HL-60 (cell line): Measurements from ENCODE around the gene GAS2.

ENCODE experiments used
- DNase-seq, 2 experiments: peaks; one replicate each; pipeline ENCODE4 v3.0.0-alpha.2; 2010 to 2020; ENCODE audit warnings: low read depth in 1 of 2, low spot score in 1 of 2
- H3K27ac ChIP-seq: fragments of 250-450 bp; sonication (Bioruptor Pico); replicated peaks from 2 replicates; pipeline ENCODE4 v1.5.1; 2020; ENCODE audit warnings: mild to moderate bottlenecking, moderate library complexity
- H3K27me3 ChIP-seq: fragments of 250-450 bp; sonication (Bioruptor Pico); 2 replicates; pipeline ENCODE4 v1.5.1; 2021; ENCODE audit warnings: mild to moderate bottlenecking, moderate library complexity; ENCODE audit not compliant: insufficient read depth, poor library complexity, severe bottlenecking
- H3K4me3 ChIP-seq: replicated peaks from 2 replicates; pipeline ENCODE4 v1.5.1; 2011; ENCODE audit warnings: mild to moderate bottlenecking, control low read depth, low read length; ENCODE audit not compliant: insufficient read depth
- CTCF ChIP-seq: IDR thresholded peaks from one replicate; pipeline ENCODE4 v1.5.1; 2011; ENCODE audit warnings: low read length, control low read depth, inconsistent platforms; ENCODE audit not compliant: insufficient read depth
- GABPA ChIP-seq: IDR thresholded peaks from 2 replicates; pipeline ENCODE4 v1.6.1; 2012; ENCODE audit warnings: low read depth
- POLR2AphosphoS5 ChIP-seq: IDR thresholded peaks from 2 replicates; pipeline ENCODE4 v1.6.1; 2012; ENCODE audit warnings: low read depth
- REST ChIP-seq: IDR thresholded peaks from 2 replicates; pipeline ENCODE4 v1.6.1; 2012; ENCODE audit warnings: low read depth; ENCODE audit not compliant: insufficient replicate concordance
- SPI1 ChIP-seq: IDR thresholded peaks from 2 replicates; pipeline ENCODE4 v1.6.1; 2012; ENCODE audit warnings: low read depth, mild to moderate bottlenecking, borderline replicate concordance

The GAS2 gene

GRCh38 chr11:22688914-22689313, 22.5 kb downstream of the GAS2 start:
- no peak for DNase-seq
- TF ChIP-seq POLR2AphosphoS5 (no peak), SPI1 (no peak), CTCF (no peak), GABPA (no peak), REST (no peak)
- Histone ChIP-seq H3K27me3 (peaks cover 3% of the 10 kb centered on the region), H3K27ac (no peak overlapping the region), H3K4me3 (no peak overlapping the region)

DNA sequence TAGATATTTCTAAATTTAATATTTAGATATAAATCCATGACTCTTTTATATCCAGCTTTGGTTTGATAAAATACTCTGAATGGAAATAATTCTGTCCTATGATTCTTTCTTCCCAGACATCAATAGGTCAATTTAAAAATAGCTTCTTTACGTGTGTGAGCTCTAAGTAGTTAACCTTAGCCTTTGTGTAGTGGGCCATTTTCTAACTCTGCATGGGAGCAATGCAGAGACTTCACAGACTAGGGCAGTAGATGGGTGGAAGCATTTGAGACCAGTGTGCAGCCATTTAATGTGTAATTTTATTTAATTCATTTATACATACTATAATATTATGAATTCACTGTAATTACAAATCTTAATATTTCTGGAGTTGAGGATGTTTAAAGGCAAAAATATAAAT, 23.8 kb downstream of the GAS2 start:
- Histone ChIP-seq H3K27ac (no peak overlapping the region), H3K4me3 (no peak overlapping the region), H3K27me3 (no peaks in the 10 kb centered on the region)
- no peak for TF ChIP-seq CTCF
- TF ChIP-seq SPI1: no peak
- TF ChIP-seq GABPA: no peak
- no peak for TF ChIP-seq POLR2AphosphoS5
- no peak for DNase-seq

DNA sequence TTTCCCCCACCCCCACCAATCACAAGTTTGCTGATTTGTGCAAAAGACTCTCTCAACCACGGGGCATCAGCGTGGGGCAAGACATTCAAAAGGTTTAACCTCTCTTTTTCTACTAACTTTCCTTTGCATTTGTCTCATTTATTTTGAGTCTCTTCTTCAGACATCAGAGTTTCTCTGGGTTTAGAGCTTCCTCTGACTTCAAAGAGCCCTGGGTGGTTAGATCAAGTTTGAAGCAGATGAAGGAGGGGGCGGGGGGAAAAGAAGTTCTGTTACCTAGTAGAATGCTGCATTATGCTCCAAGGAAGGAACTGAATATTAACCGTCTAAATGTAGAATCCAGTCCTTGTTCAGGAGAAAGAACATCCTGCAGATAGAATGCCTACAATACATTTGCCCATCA, 24.5 kb downstream of the GAS2 start:
- Histone ChIP-seq H3K27ac (no peak overlapping the region), H3K27me3 (no peaks in the 10 kb centered on the region), H3K4me3 (no peak overlapping the region)
- DNase-seq: no peak
- TF ChIP-seq SPI1 (no peak), GABPA (no peak), CTCF (no peak), POLR2AphosphoS5 (no peak), REST (no peak)

DNA sequence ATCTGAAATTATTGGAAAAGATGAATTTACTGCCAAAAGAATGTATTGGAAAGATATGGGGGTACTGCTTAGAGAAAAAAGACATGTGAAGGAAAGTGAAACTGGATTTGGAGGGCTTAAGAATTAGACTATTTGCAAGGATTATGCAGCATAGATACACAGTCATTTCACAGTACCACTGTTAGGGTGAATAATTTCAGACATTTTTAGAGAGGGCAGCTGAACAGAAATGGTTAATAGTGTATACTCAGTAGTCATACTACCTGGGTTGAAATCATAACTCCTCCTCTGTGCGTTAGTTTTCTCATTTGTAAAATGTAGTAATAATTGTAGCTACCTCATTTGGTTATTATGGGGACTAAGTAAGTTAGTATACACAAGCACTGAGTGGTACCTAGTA, 33.0 kb downstream of the GAS2 start:
- DNase-seq: no peak
- Histone ChIP-seq H3K27me3 (no peaks in the 10 kb centered on the region), H3K27ac (no peak overlapping the region), H3K4me3 (no peak overlapping the region)
- no peak for TF ChIP-seq SPI1
- TF ChIP-seq GABPA: no peak
- no peak for TF ChIP-seq POLR2AphosphoS5
- TF ChIP-seq REST: no peak
- TF ChIP-seq CTCF: no peak
